ENCODE results near the gene PRKCG.
"Not testable (repeated sequence)": the region's sequence is repeated elsewhere in the genome, so short reads cannot be mapped to it uniquely, and the experiment has no call there.

The PRKCG gene

DNA sequence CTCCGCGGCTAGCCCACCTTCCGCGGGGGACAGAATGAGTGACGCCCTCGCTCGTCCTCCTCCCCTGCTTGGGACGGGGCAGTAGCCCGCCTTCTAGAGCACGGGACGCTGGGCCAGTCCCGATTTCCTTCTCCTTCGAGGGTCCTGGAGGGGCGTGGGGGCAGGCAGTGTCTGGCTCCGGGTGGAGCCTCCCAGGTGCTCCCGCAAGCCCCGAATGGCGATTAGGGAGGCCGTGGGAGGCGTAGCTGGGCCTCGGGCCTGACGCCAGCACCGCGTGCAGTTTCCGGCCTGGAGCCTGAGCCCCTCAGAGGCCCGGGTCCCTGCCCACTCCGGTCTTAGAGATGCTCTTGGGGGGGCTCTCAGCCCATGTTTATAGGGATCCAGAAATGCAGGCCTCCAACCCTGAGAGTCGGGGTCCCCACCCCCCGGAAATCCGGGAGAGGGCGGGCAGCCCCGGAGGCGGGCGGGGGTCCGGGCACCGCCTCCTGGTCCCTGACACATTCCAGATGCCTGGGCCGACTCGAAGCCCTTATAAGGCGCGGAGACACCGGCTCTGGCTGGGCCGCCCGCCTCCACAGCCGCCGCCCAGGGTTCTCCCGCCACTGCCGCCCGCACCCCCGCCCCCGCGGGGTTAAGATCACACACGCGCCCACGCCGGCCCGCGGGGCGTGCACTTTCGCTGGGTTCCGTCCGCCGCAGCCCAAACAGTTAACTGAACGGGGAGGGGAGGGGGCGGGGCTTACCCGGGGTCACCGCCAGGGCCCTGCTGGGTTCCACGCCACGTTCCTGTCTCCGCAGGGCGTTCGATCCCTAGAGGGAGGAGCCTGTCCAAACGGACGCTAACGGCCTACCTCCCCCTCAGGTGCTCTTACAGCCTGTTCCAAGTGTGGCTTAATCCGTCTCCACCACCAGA is 12.8 kb upstream of the PRKCG start:
- H3K4me3 ChIP-seq (ENCODE audit: low read depth, low read length), result peak overlapping the region; percentile 69
- TF ChIP-seq CTCF (IDR thresholded peaks at IDR 0.05; ENCODE audit: low read depth, low read length, missing control alignments), result no peak

GRCh38 chr19:53869805-53870484 is 12.1 kb upstream of the PRKCG start:
- DNase-seq (ENCODE audit: low read depth), result not testable (repeated sequence)
- peak overlapping the region; percentile 69 for H3K4me3 ChIP-seq (ENCODE audit: low read depth, low read length)

More for the DNA sequence above, 12.8 kb upstream of the PRKCG start:
- no peak for DNase-seq (ENCODE audit: low read depth)

- DNase-seq (ENCODE audit: low read depth), result no peak
- TF ChIP-seq CTCF (IDR thresholded peaks at IDR 0.05; ENCODE audit: low read depth, low read length, missing control alignments), result no peak
- H3K4me3 ChIP-seq (ENCODE audit: low read depth, low read length), result peak overlapping the region; percentile 38
These were observed 11.5 kb upstream of the PRKCG start for GRCh38 chr19:53870485-53870844.

DNA sequence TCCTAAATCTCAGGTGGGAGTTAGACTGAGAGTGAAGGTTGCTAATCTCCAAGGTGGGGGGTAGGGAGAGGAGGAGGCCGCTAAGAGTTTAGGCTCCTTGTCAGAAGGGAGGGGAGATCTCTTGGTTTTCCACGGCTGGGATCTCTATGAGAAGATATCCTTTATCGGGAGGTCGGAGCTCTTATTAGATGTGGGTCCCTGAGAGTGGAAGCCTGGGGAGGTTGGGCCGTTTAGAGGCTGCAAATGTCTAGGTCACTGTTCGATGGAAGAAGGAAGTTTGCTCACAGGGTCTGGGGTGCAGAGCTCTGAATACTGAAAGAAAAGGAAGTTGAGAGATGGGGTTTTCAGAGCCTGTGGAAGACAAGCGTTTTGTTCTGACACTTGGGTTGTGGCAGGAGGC is 10.5 kb upstream of the PRKCG start:
- no peak for DNase-seq (ENCODE audit: low read depth)
- no peak for TF ChIP-seq CTCF (IDR thresholded peaks at IDR 0.05; ENCODE audit: low read depth, low read length, missing control alignments)
- H3K4me3 ChIP-seq (ENCODE audit: low read depth, low read length), result no peak overlapping the region

- DNase-seq (ENCODE audit: low read depth), result no peak
- no peak overlapping the region for H3K4me3 ChIP-seq (ENCODE audit: low read depth, low read length)
- TF ChIP-seq CTCF (IDR thresholded peaks at IDR 0.05; ENCODE audit: low read depth, low read length, missing control alignments), result no peak
These were observed 9.2 kb upstream of the PRKCG start for GRCh38 chr19:53872762-53873161.

GRCh38 chr19:53873773-53874605 is 8.0 kb upstream of the PRKCG start:
- TF ChIP-seq CTCF (IDR thresholded peaks at IDR 0.05; ENCODE audit: low read depth, low read length, missing control alignments), result no peak
- DNase-seq (ENCODE audit: low read depth), result no peak
- no peak overlapping the region for H3K4me3 ChIP-seq (ENCODE audit: low read depth, low read length)

GRCh38 chr19:53874606-53874990 is 7.4 kb upstream of the PRKCG start:
- H3K4me3 ChIP-seq (ENCODE audit: low read depth, low read length), result no peak overlapping the region
- no peak for TF ChIP-seq CTCF (IDR thresholded peaks at IDR 0.05; ENCODE audit: low read depth, low read length, missing control alignments)
- no peak for DNase-seq (ENCODE audit: low read depth)
